Caki2 (cell line): ENCODE measurements around the gene ARHGEF40. TPM values are rescaled to one million over a fixed set of nuclear protein-coding genes. Genes with fewer than 3 reads are reported as not detected.
"Not testable (repeated sequence)": the region's sequence is repeated elsewhere in the genome, so short reads cannot be mapped to it uniquely, and the experiment has no call there.

Source experiments
- DNase-seq: peaks from one replicate; pipeline ENCODE4 v3.0.0-alpha.2; 2015; ENCODE audit warnings: low read depth
- in situ Hi-C: cut with HindIII; loops from 2 replicates; pipeline ENCODE4 v1.10.0; 2016; ENCODE audit warnings: low sequenced_read_pairs, low pct_unique_long_range_greater_than_20kb, mixed read lengths
- total RNA-seq: library from RNA; depleted of rRNA; stranded (reverse); fragments of >200 nt; shearing (Covaris generic); gene quantifications from 2 replicates; pipeline ENCODE4 v1.2.3, GENCODE V29; 2014; ENCODE audit warnings: low replicate concordance

ARHGEF40 gene
- total RNA-seq, 1 experiment from 2014 or later: 35.9 TPM

DNA sequence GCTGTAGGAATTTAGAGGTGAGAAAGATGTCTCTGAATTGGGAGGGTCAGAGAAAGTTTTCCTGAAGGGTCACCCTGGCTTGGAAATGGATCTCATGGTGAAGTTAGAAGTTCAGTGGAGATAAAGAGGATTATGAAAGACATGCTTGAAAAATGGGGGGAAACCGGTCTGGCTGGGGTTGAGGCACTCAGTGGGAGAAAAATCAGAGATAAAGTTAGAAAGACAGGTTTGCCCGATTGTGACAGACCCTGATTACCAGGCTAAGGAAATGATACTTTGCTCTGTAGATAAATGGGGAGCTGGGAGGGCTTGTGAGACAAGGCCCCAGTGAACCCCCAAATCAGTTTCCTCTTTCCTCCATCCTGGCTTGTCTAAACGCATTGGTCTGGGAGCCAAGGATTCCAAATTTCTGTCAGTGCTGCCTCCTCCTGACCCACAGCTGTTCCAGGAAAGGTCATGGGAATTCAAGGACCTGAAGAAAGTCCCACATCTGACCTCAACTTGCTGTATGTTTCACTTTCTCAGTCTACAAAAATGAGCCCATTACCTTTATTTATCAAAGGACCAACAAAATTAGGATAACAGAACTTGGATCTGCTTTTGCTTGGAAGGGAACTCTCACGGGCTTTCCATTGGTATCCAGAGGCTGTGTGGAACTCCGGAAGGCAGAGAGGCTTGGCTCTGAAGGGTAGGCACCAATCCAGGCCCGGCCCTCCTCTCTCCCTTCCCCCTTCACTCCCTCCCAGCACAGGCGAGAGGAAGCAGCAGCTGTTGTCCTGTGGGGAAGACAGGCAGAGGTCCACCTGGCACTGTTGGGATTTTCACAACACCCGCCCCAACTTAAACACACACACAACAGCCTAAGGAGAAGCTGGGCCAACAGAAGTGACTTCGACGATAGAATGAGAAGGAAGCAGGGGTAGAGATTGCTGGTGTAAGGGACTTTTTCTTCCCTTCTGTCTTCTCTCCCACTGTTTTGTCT, 31.4 kb upstream of the ARHGEF40 start:
- DNase-seq: no peak
- in situ Hi-C loops: no loop called here

DNA sequence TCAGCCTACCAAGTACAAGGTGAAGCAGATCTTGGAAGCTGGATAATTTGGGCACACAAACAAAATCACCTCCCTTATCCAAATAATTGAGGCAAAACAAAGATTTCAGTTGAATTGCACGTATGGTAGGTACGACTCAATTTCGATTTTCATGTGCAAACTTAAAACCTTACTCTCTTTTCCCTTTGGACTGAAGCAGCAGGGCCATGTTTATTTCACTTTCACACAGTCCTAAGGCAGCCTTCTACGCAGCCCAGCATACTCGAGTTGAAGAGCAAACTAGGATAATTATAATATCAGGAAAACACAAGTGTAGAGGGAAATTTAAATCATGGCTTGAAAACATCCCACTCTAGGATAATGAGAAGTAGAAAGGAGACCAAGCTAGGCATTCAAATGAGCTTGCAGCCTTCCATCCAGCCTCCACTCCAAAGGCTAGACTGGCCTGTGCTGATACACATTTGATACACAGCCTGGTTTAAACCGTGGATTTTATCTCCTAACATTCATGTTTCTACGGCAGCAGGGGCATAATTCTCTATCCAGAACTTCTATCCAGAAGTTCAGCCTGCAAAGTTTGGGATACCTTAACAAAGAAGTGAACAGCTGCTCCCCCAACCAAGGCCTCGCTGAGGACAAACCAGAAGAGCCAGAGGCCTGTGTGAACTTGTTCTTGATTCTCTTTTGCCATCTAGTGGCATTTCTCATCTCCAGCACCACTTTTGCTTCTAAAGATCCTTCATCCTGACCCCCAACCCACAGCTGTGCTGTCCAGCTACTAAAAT, 30.3 kb upstream of the ARHGEF40 start:
- in situ Hi-C loops: no loop called here
- DNase-seq: peak; percentile 28

DNA sequence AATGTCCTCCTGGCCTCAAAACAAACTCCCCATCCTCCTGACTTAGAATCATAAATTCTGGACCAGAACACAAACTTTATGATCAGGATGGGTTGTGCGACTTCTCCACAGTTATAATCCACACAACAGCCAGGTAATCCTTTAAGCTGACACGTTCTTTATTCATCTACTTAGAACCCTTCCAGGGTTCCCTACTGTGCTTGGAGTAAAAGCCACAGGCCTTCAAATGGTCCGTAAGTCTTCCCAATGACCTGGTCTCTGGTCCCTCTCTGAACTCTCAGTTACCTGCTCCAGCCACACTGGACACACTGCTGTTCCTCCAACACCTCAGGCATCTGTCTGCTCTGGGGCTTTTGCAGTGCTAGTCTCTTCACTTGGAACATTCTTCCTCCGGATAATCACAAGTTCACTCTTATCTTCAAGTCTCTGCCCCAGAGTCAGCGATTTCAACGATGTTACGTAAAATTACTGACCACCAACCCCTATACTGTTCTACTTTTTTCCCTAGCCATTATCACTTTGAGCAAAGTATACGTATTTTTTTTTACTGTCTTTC, 29.7 kb upstream of the ARHGEF40 start:
- no peak for DNase-seq
- in situ Hi-C loops: no loop called here

DNA sequence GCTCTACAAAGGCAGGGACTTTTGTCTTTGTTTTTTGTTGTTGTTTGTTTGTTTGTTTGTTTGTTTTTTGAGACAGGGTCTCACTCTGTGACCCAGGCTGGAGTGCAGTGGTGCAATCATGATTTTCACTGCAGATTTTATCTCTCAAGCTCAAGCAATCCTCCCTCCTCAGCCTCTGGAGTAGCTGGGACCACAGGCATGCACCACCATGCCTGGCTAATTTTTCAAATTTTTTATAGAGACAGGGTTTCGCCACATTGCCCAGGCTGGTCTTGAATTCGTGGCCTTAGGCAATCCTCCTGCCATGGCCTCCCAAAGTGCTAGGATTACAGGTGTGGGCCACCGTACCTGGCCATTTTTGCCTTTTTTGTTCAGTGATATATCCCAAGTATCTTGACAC, 29.2 kb upstream of the ARHGEF40 start:
- in situ Hi-C loops, DNase-seq: not testable (repeated sequence)

DNA sequence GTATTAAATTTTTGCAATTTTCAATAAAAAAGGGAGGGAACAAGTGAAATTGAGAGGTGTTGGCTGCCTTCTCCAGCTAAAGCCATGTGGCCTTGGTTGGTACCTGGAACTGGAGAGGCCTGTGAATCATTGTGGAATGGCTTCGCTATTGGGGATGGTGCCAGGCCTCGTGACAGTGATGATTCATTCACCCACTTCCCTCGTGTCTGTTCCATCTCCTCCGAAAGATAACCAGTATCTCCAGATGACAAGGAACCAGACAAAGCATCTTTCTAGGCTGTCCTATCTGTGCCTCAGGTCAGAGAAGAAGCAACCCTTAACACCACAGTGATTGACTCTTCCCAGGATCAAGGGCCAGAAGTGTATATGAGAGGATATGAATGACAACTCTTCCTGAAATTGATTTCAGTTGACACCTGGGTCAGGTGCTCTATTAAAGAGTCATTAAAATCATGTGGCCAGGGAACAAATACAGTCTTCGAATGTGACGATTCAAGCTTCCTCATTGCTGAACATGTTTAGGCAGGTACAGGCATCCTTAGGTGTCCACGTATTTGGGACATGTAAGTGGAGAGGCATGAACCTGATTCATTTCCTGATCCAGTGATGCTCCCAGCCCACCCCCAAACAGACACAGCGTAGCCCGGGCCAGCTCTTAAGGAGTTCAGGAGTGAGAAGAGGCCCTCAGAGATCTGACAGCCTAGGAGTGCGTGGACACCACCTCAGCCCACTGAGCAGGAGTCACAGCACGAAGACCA, 28.2 kb upstream of the ARHGEF40 start, which contains the start of gene RNASE7:
Gene RNASE7, plus strand, starts transcription at position 687 of the 758 bp plus-strand sequence. CDS start 631 bp downstream, outside the sequence.
- in situ Hi-C loops: no loop called here
- no peak for DNase-seq

DNA sequence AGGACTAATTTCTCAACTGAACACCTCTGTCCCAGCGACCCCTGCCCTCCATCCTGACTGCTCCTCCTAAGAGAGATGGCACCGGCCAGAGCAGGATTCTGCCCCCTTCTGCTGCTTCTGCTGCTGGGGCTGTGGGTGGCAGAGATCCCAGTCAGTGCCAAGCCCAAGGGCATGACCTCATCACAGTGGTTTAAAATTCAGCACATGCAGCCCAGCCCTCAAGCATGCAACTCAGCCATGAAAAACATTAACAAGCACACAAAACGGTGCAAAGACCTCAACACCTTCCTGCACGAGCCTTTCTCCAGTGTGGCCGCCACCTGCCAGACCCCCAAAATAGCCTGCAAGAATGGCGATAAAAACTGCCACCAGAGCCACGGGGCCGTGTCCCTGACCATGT, 27.2 kb upstream of the ARHGEF40 start:
- in situ Hi-C loops: no loop called here

DNA sequence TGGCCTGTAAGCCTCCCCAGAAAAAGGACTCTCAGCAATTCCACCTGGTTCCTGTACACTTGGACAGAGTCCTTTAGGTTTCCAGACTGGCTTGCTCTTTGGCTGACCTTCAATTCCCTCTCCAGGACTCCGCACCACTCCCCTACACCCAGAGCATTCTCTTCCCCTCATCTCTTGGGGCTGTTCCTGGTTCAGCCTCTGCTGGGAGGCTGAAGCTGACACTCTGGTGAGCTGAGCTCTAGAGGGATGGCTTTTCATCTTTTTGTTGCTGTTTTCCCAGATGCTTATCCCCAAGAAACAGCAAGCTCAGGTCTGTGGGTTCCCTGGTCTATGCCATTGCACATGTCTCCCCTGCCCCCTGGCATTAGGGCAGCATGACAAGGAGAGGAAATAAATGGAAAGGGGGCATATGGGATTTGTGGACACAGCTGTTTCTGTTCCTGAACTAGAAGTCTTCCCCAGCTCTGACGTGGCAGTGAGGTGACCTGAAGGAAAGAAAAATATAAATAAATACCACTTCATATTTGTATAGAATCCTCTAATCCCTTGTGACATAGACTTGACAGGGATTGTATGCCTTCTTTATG, 26.6 kb upstream of the ARHGEF40 start:
- no peak for DNase-seq
- in situ Hi-C loops: no loop called here

More for the DNA sequence above, 27.2 kb upstream of the ARHGEF40 start:
- DNase-seq: no peak

DNA sequence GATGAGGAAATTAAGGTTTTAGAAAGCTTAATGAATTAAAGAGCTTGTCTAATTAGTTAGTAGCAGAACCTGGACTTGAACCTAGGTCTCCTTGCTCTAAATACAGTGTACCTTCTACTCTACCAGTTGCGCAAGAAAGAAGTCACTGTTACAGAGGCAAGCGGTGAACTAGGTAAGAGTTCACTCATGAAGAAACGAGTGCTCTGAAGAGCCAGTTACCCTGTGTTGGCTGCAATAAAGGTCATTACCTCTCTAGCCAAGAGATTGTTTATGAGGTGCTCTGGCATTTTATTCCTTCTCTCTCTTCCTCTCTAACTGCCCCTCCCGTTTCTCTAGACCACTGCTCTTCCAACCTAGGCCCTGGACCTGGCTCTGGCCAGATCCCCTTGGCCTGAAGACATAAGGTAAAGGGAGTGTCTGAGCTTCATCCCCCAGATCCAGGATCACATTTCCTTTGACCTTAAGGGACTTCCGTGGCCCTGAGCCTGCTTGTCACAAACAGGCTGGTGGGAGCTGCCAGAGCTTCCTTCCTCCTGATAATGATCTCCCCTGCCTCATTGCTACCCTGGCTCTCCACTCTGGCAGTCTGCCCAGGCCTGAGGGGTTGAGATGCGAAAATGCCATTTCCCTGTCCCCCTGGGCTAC, 26.0 kb upstream of the ARHGEF40 start:
- no peak for DNase-seq
- in situ Hi-C loops: no loop called here

DNA sequence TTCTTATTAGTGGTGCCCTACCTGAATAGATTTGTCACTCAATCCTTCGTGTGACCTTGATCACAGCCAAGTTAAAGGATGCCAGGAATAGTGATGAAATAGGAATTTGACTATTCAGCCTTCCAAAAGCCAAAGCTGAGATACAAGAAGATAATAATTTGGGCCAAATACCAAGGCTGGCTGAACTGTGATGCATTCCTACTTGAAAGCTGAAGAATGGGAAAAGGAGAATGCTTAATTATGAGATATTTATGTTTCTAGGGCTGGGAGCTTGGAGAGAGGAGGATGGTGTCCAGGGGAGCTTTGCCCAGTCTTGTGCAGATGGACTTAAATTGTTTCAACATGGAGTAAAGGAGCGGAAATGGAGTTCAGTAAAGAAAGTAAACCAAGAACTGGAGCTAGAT, 22.7 kb upstream of the ARHGEF40 start:
- in situ Hi-C loops: no loop called here

DNA sequence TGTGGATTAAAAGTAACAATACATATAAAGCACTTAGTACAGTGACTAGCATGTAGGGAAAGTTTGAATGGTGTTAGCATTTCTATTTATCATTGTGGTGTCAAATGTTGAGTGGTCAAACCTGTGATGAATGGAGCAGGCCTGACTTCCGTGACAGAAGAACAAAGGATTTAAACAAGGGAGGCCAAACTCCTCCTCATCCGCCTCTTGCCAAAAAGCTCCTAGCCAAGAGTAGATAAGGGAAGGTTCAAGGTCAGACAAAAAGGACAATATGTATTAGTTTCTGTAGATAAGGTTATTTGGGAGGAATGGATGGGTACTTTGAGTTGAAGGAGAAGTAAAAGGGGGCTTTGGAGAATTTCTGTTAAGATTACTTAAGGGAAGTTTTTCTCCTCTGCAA, 21.5 kb upstream of the ARHGEF40 start:
- DNase-seq: no peak
- in situ Hi-C loops: no loop called here

More for the DNA sequence above, 22.7 kb upstream of the ARHGEF40 start:
- DNase-seq: no peak

DNA sequence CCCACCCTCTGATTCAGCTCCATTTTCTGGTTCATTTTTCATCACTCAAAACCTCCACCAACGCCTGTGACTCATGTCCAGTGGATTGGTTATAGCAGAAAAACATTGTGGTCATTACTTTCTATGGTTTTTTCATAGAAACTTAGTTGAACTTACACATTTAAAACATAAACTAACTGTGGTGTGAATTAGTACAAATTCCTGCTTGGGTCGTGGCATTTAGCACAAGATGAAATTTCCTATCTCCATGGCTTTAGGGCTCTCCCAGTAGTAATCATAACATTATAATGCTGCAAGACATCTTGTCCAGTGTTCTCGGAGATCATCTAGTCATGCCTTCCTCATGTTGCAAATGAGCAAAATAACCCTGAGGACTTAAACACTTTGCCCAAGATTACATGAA, 20.8 kb upstream of the ARHGEF40 start:
- no peak for DNase-seq
- in situ Hi-C loops: no loop called here

DNA sequence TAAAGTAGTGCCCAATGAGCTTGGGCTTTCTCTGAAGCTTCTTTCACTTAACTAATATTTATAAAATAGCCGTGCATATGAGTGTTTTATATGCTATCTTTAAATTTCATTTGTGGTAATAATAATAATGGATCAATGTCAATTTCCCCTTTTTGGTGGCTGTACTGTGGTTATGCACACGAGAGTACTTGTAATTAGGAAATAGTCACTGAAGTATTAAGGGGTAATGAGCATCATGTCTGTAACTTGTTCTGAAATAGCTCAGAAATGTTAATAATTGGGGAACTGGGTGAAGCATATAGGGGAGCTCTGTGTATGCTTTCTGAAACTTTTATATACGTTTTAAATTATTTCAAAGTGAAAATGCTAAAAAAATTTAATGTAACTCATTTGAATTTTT, 19.5 kb upstream of the ARHGEF40 start:
- DNase-seq: no peak
- in situ Hi-C loops: no loop called here

DNA sequence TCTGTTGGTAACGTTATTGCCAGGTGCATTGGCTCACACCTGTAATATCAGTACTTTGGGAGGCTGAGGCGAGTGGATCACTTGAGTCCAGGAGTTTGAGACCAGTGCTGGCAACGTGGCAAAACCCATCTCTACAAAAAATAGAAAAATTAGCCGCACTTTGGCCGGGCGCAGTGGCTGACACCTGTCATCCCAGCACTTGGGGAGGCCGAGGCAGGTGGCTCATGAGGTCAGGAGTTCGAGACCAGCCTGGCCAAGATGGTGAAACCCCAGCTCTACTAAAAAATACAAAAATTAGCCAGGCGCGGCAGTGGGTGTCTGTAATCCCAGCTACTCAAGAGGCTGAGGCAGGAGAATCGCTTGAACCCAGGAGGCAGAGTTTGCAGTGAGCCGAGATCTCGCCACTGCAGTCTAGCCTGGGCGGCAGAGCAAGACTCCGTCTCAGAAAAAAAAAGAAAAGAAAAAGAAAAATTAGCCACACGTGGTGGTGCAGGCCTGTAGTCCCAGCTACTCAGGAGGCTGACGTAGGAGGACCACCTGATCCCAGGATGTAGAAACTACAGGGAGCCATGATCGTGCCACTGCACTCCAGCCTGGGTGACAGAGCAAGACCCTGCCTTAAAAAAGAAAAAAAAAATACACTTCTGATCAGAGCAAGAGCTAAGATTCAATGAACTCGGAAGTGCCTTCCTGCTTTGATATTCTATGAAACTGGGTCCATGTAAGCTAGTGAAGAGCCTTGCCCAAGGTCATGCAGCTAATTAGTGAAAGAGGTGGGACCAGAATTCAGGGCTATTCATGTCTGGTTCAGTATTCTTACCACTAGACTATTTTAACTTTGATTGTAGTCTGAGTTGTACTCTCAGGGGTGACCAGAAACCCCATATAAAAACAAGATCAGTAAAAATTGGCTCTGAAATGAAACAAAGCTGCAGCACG, 16.7 kb upstream of the ARHGEF40 start:
- in situ Hi-C loops: no loop called here
- no peak for DNase-seq

DNA sequence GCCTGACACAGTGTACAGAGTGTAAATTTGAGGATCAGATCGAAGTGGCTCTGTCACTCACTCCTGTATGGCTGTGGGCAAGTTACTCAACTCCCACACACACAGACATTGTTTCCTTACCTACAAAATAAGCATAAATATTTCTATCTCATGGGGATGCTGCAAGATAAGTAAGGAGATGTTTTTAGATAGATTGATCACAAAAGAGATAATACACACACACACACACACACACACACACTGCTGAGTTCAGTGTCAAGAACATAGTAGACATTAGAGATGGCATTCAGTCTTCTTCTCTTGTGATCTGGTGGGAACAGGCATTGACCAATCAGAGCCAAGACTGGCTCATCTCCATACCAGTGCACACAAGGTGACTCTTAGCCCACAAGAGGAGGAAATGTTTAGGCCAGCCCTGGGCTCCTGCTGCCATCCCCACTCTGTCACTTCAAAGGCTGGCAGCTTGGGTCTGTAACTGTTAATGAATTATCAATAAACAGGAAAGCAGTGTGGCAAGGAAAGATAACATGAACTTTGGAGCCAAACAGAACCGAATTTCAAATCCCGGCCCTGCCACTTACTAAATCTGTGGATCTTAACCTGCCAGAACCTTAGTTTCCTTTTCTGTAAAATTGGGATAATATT, 15.9 kb upstream of the ARHGEF40 start:
- in situ Hi-C loops: no loop called here
- DNase-seq: peak; percentile 19

DNA sequence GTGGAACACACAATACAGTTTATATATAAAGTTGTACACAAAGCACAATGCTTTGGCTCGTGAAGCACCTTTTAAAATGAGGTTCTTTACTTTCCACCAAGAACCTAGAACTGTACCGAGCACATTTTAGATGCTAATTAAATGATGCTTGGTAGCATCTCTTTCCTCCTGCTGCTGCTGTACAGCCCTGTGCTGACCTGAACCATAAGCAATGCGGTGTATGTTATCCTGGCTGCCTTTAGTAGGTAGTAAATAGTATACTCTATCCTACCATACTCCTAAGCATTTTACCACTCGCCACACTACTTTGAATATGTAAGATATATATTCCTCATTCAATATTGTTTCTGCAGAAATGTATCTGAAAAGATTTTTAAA, 15.3 kb upstream of the ARHGEF40 start:
- in situ Hi-C loops: no loop called here
- no peak for DNase-seq
